MV-4-11 (cell line): ENCODE data around the gene TCF7L2.

Experiments
- DNase-seq: peaks from one replicate; lab custom pipeline; 2025; lab: John Stamatoyannopoulos, UW

Gene TCF7L2

DNA sequence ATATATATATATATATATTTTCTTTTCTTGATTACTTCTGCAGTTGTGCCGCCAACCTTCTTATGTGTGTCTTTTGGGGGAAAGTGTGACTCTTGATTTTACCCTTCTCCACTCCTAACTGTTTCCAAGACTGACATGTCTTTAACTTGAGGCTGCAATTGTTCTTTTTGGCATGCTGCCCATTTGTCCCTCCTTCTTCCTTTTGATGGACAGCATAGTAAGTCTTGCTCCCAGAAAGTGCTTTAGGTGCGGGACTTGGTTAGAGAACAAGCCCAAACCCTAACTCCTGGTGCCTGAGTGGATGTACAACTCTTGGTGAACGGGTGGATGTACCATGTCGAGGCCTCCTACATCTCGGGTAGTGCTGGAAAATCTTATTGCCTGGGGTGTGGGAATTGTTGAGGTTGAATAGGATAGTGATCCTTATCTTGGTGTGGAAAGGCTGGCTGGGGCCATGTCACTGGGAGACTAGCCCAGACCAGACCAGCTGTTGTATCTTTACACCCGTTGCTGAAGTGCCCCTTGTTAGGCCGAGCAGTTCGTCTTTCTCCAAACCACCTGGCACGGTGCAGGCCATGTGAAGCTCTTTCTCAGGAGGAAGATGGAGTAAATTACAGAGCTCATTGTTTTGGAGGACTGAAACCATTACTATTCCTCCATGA, 16.3 kb downstream of the TCF7L2 start:
- DNase-seq = no peak

DNA sequence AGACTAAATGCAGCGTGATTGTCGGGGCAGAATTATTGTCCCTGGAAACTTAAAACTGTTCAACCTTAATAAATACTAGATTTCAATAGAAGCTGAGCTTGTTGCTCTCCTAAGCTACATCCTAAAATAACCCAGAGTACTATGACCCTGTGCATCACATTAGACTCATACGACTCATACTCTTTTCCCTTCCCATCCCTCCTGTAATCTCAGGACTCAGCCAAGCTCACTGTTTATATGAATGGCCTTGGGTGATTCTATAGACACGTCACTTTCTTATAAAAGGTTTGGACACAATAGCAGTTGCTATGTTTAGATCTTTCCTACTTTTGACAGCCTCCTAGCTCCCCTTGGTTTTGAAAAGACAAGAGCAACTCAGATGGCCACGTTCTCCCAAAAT, 17.2 kb downstream of the TCF7L2 start:
- DNase-seq = no peak

DNA sequence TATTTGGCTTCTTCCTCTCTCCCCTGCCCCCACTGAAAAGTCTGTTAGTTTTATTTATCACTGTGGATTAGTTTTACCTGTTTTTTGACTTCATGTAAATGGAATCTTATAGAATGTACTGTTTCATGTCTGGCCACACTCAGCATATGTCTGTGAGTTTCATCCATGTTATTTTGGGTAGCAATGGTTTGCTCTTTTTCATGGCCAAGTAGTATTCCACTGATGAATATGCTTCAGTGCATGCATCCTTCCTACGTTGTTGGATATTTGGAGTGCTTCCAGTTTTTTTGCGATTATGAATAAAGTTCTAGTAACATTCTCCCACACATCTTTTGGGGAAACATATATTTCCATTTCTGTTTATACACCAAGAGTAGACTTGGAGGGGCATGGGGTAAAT, 19.1 kb downstream of the TCF7L2 start:
- no peak for DNase-seq

DNA sequence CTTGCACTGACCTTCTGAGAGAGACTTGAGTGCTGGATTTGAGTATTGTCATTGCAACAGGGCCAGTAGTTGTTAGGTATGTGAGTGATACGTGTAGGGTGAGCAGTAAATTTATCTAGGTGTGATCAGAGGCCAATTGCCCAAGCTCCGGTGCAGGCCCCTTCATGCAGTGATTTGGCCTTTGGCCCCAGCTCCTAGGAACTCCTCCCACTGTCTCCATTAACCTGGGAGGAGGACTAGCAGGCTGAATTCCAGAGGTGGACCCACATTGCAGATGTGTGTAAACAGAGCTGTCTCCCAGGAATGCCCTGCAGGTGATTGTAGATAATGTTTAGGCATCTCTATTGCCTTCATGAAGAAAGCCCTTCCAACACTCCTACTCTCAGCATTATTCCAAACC, 19.5 kb downstream of the TCF7L2 start:
- no peak for DNase-seq

DNA sequence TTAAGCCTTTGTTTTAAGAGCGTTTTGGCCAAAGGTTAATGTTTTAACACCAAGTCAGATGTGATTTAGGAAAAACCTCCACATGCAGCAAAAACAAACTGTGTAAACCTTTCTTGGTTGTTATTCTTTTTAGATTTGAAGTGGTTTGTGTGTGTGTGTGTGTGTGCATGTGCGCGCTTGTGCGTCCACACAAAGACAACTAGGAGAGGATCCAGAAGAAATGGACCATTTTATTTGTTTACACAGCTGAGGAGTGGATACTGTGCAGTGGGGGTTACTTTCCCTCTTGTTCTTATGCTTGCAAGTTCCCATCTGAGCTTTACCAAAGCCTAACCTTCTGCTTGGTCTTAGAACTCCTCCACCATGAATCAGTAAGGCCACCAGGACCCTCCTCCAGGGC, 20.0 kb downstream of the TCF7L2 start:
- no peak for DNase-seq

DNA sequence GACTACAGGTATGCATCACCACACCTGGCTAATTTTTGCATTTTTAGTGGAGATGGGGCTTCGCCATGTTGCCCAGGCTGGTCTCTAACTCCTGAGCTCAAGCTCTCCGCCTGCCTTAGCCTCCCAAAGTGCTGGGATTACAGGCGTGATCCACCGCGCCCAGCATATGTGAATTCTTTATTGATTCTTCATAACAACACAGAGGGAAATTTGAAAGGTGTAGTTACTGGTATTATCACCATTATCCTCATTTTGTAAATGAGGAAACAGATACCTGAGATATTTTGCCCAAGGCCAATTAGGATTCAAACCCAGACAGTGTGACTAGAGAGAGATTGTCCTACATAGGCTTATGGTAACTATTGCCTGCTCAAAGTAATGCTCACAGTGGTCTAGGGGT, 22.6 kb downstream of the TCF7L2 start:
- no peak for DNase-seq

DNA sequence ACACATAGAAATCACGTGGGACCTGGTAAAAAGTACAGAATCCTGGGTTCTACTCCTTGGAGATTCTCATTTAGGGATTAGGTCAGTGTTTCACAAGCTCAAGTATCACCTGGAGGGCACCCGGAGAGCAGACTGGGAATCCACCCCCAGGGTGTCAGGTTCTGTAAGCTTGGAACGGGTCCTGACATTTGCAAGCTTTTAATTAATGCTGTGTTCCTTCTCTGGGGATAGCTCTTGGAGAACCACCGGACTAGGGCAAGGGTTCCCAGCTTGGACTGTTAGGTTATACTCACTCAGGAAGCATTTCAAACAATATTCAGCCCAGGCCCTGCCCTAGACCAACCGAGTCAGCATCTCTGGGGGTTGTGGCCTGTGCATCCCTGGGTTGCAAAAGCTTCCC, 23.0 kb downstream of the TCF7L2 start:
- no peak for DNase-seq

DNA sequence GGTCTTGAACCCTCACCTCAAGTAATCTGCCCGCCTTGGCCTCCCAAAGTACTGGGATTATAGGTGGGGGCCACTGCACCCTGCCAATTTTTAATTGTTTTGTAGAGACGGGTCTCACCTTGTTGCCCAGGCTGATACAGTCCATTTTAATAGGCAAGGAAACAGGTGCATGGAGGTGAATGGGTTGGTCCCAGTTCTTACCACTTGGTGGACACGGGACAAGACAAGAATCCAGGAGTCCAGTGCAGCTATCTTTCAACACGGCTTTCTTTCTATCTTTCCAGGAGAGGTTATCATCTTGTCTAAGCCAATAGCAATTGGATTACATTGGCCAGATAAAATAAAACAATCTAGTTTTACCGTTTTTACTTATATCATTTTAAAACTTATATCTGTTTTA, 23.8 kb downstream of the TCF7L2 start:
- no peak for DNase-seq

DNA sequence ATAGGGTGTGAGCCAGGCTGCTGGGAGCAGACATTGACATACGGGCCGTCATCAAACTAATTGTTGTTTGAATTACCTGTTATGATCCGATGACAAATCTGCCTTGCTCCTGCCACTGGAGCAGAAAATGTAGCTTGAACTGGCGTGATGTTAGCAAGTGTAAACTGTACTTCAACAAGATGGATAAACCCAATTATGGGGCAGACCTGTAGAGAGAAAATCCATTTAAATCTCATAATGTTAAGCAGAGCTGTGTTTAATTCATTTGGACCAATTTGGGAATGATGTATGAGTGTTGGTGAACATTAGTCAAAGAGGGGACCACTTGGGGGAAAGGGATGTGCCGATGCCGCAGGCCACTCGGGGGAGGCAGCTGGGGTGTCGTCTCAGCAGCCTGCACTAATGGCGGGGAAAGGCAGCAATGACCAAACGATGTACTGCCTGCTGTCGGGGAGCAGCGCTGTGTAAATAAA, 27.4 kb downstream of the TCF7L2 start:
- no peak for DNase-seq

DNA sequence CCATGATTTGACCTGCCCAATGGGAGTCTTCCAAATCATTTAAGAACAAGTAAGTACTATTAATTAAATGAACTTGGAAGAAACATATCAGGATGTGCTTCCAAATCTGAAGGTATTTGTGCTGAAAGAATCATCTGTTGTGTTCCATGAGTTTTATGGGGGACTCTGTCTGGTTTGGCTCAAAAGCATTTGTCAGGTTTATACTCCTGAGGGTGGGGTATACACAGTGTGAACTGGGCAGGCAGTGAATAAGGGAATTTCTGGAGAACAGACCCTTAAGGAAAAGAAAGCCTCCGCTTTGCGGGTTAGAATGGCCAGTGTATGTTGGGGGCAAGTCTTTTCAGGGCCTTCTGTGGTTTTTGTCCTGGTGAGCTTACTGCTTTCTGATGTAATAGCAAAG, 29.9 kb downstream of the TCF7L2 start:
- no peak for DNase-seq

DNA sequence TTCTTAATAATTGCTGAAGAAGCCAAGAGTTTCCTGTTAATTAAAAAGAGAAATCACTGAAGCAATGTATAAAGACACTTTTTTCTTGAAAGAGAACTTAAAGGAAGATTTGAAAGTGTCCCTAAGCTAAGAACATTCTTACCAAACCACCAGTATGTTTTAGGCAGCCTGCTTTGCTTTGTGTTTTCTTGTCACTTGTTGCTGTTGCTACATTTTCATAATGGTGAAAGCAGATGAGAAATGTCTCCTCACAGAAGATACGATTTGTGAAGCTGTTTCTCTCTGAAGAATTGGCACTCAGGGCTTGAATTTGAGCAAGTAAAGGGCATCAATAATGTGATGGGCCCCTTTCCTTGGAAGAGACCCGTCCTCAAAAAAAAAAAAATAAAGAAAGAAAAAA, 30.9 kb downstream of the TCF7L2 start:
- no peak for DNase-seq

DNA sequence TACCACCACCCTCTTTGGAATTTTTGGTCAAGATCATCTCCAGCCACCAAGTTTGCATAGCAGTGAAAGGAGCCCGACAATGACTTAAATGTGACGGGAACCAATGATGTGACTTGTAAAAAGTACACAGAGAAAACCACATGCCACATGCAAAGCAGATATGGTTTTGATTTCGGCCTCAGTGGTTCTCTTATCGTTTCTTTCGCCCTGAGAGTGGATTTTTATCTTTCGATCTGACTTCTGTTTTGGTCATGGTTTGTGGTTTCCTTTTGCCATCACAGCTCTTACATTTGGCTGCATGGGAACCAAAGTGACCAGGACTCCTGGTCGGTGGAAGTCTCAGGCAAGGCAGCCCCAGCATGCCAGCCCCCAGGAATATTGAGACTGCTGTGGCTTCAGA, 31.5 kb downstream of the TCF7L2 start:
- peak; percentile 78 for DNase-seq

DNA sequence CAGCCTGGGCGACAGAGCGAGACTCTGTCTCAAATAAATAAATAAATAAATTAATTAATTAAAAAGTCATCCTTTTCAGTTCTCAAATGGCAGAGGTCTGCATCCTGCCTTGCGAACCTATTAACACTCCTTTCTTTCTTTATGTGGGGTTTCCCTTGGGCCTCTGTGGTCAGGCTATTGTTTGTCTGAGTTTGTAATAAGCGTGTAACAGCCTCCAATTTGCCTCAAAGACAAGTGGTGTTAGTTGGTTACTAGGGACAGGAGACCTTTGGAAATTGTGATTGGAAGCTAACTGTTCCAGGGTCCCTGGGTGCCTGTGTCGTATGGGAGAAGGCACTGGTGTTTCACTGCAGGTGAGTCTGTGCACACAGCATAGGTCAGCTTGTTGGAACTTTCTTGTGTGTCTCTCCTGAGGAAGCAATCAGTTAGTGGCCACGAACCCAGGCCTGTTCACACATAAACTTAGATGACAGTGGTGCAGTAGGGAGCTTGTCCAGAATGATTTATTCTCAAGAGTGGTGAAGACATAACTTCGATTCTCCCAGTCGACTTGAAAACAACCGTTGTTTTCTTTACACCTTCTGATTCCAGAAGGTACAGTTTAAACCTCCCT, 33.5 kb downstream of the TCF7L2 start:
- DNase-seq = no peak

DNA sequence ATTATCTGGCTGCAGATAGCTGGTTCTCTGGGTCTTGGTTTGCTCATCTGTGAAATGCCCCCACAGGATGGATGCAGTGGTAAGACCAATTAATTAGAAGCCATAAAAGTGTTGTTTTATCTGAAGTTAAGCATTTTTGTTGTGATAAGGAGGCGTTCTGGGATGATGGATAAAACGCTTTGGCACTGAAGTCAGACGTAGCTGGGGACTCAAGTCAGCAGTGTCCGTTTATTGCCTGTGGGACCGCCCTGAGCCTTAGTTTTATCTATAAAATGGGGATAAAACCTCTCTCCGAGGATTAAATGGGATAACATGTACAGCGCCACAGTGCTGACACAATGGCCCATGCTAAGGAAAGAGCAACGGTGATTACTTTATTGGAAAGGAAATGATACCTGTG, 34.7 kb downstream of the TCF7L2 start:
- DNase-seq = no peak

DNA sequence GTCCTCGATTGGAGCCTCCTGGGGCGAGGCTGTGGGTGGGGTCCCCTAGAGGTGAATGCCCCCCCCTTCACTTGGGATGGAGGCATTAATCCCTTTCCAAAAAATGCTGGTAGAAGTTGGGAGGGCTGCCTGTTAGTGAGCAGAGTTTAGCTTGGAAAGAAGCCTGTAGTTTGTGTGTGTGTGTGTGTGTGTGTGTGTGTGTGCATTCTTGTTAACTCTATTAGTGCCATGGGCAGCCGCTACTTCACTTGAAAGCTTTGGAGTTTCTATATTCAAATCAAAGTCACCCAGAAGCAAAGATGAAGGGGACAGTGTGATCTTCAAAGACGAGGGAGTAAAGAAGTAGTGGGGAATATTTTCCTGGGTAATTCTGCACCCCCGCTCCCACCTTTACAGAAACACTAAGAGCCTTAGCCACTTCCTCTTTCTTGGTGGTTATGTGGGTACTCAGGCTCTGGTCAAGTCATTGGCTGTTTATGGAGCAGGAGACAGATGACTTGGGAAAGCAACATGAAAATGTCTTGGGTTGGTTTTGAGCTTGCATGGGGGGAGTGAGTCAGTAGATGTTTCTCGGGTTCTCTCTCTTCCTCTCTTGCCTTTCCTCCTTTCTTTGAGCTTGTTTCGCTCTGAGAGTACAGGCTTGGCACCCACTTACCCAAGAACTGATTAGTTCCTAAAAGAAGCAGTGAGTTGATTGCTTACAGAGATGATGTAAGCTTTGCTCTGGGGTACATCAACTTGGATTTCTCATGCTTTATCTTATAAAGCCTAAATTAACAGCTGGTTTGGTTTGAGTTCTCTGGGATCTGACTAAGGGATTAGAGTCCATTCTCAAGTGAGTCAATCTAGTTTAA, 35.9 kb downstream of the TCF7L2 start:
- DNase-seq = peak; percentile 99

DNA sequence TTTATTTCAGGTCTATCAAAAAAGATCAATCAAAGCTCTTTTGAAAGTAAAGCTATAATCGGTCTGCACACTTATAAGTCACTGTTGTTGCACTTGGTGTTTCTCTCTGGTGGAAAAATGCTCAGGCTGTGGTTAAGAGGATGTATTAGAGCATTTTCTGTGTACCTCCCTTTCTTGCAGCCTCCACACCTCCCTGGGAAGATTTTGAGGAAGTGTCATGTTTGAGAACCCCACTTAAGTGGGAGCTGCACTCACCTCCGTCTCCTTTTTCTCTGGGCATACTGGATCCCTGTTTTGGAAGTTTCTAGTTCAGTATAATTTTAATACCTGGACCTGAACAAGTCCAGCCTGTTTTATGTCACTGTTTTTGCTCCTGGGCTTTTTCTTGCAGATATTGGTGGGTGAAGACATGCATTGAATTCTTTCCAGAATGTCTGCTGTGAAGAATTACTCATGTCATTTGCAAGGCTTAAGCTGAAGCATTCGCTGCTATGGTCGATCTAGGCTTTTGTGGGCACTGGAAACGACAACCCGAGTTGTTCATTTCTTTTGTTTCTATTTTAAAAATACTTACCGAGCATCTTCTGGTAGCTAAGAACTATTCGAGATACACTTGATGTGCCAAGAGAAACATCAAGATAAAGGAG, 36.6 kb downstream of the TCF7L2 start:
- DNase-seq = peak; percentile 38

DNA sequence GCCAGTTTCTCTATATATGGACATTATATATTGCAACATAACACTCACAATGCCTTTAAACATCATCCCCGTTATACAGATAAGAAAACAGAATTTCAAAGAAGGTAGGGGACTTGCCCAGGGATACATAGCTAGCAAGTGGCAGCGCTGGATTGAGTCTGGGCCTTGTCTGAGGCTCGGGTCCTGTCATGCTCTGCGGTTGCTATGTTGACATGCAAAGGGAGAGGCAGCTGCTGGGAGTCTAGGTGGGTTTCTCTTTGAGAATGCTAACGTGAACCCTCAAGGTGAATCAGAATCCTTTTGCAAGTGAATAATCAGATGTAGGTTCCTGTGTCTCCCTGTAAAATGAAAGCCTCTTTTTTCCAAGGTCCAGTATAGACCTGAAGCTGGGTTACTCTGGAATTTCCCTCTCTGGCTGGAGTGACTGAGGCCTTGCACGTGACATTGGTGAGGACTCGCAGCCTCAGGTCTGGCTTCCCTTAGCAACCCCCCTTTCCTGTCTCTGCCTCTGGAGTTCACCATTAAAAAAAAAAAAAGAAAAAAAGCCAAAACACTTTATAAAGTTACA, 38.9 kb downstream of the TCF7L2 start:
- DNase-seq = no peak

DNA sequence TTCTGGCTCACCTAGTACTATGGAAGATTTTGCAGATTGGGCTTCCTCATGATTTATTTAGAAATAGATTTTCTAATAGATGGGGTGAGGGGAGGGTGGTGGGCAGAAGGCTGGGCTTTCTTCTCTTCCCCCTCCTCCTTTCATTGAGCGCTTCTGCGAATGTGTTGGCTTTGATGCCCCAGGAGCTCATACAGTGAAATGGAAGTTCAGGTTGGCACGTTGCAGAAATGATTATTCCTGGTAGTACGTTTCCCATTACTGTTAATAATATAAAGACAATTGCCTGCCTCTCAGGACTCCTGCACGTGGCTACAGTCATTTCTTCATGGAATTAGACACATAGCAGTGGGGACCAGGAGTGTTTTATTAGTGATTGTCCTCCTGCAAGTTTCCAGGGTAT, 39.8 kb downstream of the TCF7L2 start:
- DNase-seq = no peak

DNA sequence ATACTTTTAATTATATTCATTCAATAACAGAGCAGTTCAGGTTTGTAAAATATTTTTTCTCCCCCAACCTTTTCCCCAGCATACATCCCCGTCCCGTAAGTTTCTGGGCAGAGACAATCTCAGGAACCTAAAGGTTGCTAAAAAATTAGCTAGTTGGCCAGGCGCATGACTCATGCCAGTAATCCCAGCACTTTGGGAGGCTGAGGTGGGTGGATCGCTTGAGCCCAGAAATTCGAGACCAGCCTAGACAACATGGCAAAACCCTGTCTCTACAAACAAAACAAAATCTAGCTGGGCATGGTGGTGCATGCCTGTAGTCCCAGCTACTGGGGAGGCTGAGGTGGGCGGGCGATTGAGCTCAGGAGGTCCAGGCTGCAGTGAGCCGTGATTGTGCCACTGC, 40.2 kb downstream of the TCF7L2 start:
- no peak for DNase-seq

DNA sequence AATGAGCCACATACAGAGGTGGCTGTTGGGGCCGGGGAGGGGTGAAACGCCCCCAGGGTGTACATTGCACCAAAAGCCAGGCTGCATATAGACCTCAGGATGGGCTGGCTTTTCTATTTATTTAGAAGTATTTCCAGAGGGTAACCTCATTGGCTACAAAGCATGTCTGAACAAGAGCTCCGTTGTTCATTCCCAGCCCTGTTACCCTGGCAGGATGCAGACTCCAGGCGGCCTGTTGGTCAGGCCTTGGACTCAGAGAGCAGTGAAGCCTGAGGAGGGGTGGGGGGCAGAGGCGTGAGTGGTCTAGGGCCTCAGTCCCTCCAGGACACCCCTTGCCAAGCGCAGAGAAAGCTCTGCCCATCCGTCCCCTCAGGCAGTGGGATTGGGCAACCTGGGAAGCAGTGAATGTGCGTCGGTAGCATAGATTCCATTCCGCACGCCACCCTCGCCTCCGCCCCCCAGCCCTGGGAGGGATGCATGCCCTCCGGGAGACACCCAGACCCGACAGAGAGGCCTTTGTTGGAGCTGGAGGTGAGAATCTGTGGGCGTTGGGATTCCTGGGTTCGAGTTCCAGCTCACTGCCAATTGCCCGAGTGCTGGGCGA, 41.9 kb downstream of the TCF7L2 start:
- DNase-seq = no peak

DNA sequence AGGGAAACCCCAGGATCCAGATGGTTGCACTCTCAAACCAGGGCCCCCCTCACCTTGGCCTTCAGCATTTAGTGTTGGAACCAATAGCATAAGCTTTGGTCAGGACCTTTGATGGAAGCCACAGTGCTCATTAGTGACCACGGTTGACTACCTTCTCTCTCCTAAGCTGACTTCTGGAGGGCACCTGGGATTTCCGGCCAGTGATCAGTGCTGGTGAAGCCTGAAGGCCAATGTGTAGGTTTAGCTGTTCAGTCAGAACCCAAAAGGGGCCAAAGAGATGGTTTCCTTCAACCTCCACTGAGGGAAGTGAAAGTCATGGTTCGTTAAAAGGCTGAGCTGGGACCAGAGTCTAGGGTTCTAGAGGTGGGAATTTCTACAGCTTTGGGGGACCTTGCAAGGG, 46.4 kb downstream of the TCF7L2 start:
- DNase-seq = peak; percentile 49

DNA sequence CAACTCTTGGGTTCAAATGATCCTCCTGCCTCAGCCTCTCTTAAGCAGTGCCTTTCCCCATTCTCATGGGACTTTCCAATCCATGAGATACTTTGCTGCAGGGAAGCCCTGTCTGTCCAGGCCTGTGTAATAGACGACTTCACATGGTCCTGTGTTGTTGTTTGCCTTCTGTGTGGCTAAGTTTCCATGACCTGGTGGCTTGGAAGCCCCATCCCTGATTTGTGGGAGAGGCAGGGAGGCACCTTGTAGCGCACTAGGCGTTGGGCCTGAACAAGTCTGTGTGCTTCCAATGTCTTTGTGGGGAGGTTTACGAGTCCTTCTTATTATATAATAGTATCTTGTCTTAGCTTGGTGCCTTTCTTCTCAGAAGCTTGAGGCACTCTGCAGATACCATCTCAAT, 49.1 kb downstream of the TCF7L2 start:
- no peak for DNase-seq
